HepG2 (cell line): ENCODE data around the gene TPST1. TPM values are rescaled to one million over a fixed set of nuclear protein-coding genes. Genes with fewer than 3 reads are reported as not detected.

ENCODE experiments used
- ELK4 ChIP-seq: sonication (generic); formaldehyde crosslinking; IDR thresholded peaks from 2 replicates; pipeline ENCODE4 v1.9.0; 2021; ENCODE audit warnings: missing genetic modification reagents, borderline replicate concordance
- FOXA3 ChIP-seq: IDR thresholded peaks from 2 replicates; pipeline ENCODE4 v1.6.1; 2016; ENCODE audit warnings: missing genetic modification reagents, missing compliant biosample characterization
- KDM3A ChIP-seq: IDR thresholded peaks from 2 replicates; pipeline ENCODE4 v1.6.1; 2018; ENCODE audit warnings: low read depth, missing compliant biosample characterization
- KIAA2018 ChIP-seq: sonication (generic); formaldehyde crosslinking; IDR thresholded peaks from 2 replicates; pipeline ENCODE4 v1.5.0; 2020; ENCODE audit warnings: mild to moderate bottlenecking, missing genetic modification reagents, borderline replicate concordance
- NFE2L2 ChIP-seq: fragments of 150-350 bp; IDR thresholded peaks from 2 replicates; pipeline ENCODE4 v1.6.1; 2014; ENCODE audit warnings: low read length
- PAWR ChIP-seq: sonication (generic); formaldehyde crosslinking; IDR thresholded peaks from 2 replicates; pipeline ENCODE4 v1.4.0; 2020; ENCODE audit warnings: missing genetic modification reagents, mild to moderate bottlenecking, borderline replicate concordance
- PCBP1 ChIP-seq: fragments of 200-400 bp; formaldehyde crosslinking; IDR thresholded peaks from 2 replicates; pipeline ENCODE4 v1.6.1; 2017; ENCODE audit warnings: mild to moderate bottlenecking, low read depth, low read length, borderline replicate concordance
- RCOR2 ChIP-seq: IDR thresholded peaks from 2 replicates; pipeline ENCODE4 v1.6.1; 2016; ENCODE audit warnings: missing biosample characterization, missing genetic modification reagents
- SP4 ChIP-seq: sonication (generic); formaldehyde crosslinking; IDR thresholded peaks from 2 replicates; pipeline ENCODE4 v1.8.1; 2023; ENCODE audit warnings: mild to moderate bottlenecking, missing genetic modification reagents
- TAF1 ChIP-seq: sonication (generic); formaldehyde crosslinking; IDR thresholded peaks from 2 replicates; pipeline ENCODE4 v1.4.0; 2020; ENCODE audit warnings: missing genetic modification reagents
- ZFP36 ChIP-seq: fragments of 150-350 bp; IDR thresholded peaks from 2 replicates; pipeline ENCODE4 v1.6.1; 2018; ENCODE audit warnings: borderline replicate concordance, low read length, low read depth; ENCODE audit not compliant: partially characterized antibody
- ZMYM4 ChIP-seq: sonication (generic); formaldehyde crosslinking; IDR thresholded peaks from 2 replicates; pipeline ENCODE4 v1.8.1; 2023; ENCODE audit warnings: mild to moderate bottlenecking, missing genetic modification reagents
- ZNF557 ChIP-seq: sonication (generic); formaldehyde crosslinking; IDR thresholded peaks from 2 replicates; pipeline ENCODE4 v1.4.0; 2020; ENCODE audit warnings: missing genetic modification reagents
- polyA plus RNA-seq, 8 experiments: library from polyadenylated mRNA; depleted of rRNA in 3 of 8; stranded (reverse) in 7 of 8; unstranded in 1 of 8; fragments of >200 nt; fragmentation: Illumina TruSeq in 4 of 8; extraction: Trizol in 4 of 8; gene quantifications; 2 replicates each; pipeline versions ENCODE4 v1.2.1 to v1.2.3, GENCODE V29; 2011 to 2016; ENCODE audit warnings: low read depth in 4 of 8, missing spikeins in 1 of 8, mixed read lengths in 1 of 8; ENCODE audit not compliant: insufficient read depth in 1 of 8
- total RNA-seq, 5 experiments: library from RNA; depleted of rRNA; stranded (reverse); fragments of >200 nt; fragmentation: Illumina TruSeq; extraction: Trizol; gene quantifications; 2 replicates each; pipeline ENCODE4 v1.2.3, GENCODE V29; 2016; ENCODE audit warnings: low read depth in 1 of 5
- TF ChIP-seq, protein P1 (sequence below): sonication (generic); formaldehyde crosslinking; IDR thresholded peaks from 2 replicates; pipeline ENCODE4 v1.4.0; 2020; ENCODE audit warnings: mild to moderate bottlenecking, missing genetic modification reagents
- TF ChIP-seq, protein P2 (sequence below): sonication (generic); formaldehyde crosslinking; IDR thresholded peaks from 2 replicates; pipeline ENCODE4 v1.5.0; 2020; ENCODE audit warnings: mild to moderate bottlenecking, missing genetic modification reagents
- TF ChIP-seq, protein P3 (sequence below): sonication (generic); formaldehyde crosslinking; conservative IDR thresholded peaks from 2 replicates; pipeline ENCODE4 v1.8.0; 2022; ENCODE audit warnings: low read depth, missing genetic modification reagents

TPST1 gene
- total and polyA plus RNA-seq, 2 of the 13 experiments (the other 11 are each of a cell fraction or from before 2014, with no cell fraction given), result 24.3 to 34.1 TPM

DNA sequence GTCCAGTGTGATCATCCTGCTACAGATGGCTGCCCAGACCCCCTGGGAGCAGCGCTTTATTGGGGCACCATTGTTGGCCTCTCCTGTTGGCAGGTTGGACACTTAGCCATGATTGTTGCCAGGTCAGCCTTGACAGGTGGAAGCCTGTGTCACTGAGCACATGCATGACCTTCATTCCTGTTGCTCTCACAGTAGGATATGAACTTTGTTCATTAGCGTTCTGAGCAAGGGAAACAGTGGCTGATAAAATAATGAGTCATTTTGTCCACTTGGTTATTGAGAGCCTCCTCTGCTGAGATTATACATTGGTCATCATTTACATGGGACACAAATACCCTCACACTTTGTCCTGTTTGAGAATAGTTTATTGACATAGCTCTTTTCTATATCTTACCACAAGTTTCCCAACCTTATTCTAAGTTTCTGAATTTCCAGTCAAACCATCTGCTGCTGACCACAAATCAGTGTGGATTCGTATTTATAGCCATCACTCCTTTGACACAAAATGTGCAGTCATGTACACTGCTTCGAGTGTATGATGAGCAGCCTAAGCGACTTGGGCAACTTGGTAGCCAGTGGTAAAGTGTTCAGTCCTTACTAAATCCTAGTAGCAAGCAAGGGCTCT lies 102.6 kb downstream of the TPST1 start (continued):
- TF ChIP-seq KIAA2018 (no peak), ZNF557 (0 out of 2 replicates have a peak, but pooled peaks have one; percentile 51), ELK4 (CRISPR knock-in tag) (no peak), FOXA3 (peak; percentile 88), ZMYM4 (peak; percentile 54), SP4 (CRISPR knock-in tag) (no peak), PCBP1 (no peak), RCOR2 (peak; percentile 79; the same call in 1 of the 2 replicates), TAF1 (CRISPR knock-in tag) (no peak), KDM3A (CRISPR knock-in tag) (peak; percentile 27; the same call in 1 of the 2 replicates), PAWR (no peak), ZFP36 (no peak), NFE2L2 (no peak)
- TF ChIP-seq, protein P1, sequence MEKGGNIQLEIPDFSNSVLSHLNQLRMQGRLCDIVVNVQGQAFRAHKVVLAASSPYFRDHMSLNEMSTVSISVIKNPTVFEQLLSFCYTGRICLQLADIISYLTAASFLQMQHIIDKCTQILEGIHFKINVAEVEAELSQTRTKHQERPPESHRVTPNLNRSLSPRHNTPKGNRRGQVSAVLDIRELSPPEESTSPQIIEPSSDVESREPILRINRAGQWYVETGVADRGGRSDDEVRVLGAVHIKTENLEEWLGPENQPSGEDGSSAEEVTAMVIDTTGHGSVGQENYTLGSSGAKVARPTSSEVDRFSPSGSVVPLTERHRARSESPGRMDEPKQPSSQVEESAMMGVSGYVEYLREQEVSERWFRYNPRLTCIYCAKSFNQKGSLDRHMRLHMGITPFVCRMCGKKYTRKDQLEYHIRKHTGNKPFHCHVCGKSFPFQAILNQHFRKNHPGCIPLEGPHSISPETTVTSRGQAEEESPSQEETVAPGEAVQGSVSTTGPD (CRISPR knock-in tag), result no peak
- TF ChIP-seq, protein P2, sequence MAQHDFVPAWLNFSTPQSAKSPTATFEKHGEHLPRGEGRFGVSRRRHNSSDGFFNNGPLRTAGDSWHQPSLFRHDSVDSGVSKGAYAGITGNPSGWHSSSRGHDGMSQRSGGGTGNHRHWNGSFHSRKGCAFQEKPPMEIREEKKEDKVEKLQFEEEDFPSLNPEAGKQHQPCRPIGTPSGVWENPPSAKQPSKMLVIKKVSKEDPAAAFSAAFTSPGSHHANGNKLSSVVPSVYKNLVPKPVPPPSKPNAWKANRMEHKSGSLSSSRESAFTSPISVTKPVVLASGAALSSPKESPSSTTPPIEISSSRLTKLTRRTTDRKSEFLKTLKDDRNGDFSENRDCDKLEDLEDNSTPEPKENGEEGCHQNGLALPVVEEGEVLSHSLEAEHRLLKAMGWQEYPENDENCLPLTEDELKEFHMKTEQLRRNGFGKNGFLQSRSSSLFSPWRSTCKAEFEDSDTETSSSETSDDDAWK (CRISPR knock-in tag), result no peak
- TF ChIP-seq, protein P3, sequence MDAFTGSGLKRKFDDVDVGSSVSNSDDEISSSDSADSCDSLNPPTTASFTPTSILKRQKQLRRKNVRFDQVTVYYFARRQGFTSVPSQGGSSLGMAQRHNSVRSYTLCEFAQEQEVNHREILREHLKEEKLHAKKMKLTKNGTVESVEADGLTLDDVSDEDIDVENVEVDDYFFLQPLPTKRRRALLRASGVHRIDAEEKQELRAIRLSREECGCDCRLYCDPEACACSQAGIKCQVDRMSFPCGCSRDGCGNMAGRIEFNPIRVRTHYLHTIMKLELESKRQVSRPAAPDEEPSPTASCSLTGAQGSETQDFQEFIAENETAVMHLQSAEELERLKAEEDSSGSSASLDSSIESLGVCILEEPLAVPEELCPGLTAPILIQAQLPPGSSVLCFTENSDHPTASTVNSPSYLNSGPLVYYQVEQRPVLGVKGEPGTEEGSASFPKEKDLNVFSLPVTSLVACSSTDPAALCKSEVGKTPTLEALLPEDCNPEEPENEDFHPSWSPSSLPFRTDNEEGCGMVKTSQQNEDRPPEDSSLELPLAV (CRISPR knock-in tag), result no peak
